ENCODE data around the gene SHC3.

DNA sequence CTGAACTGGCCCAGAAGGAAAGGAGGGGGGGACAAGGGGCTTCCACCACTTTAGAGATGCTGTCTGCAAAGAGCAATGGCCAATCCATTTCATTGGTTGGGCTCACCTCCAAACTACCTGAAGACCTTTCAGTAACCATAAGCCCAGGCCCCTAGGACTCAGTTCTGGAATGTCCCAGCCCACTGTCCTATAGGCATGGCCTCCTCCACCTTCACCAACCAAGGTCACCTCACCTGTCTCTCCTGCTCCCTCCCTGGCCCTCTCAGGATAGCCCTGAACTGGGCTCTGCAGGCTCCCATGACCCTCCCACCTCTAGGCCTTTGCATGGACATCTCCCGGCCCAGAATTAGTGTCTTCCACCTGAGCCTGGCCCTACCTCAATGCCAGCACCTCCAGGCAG lies 165.0 kb downstream of the SHC3 start:
- TF ChIP-seq POLR2A (IDR thresholded peaks at IDR 0.05) (no peak), CTCF (IDR thresholded peaks at IDR 0.05) (no peak), POLR2AphosphoS5 (IDR thresholded peaks at IDR 0.05) (no peak)

All from upper lobe of left lung (tissue), 4 donors.